Astrocyte (in vitro differentiated cells and primary cell): Measurements from ENCODE around the gene TMED4. TPM values are rescaled to one million over a fixed set of nuclear protein-coding genes. Genes with fewer than 3 reads are reported as not detected.

Source experiments
- DNase-seq: peaks from one replicate; pipeline ENCODE4 v3.0.0-alpha.2; 2010; ENCODE audit warnings: low read depth
- FAIRE-seq: peaks from 2 replicates; lab custom pipeline; 2011; peaks lifted over from hg19 to GRCh38; lab: Jason Lieb, UNC
- H2AFZ ChIP-seq: 2 replicates; pipeline ENCODE4 v1.6.0; 2012; ENCODE audit warnings: low read depth, low read length, inconsistent platforms
- H3K27ac ChIP-seq: 2 replicates; pipeline ENCODE4 v1.5.1; 2011; ENCODE audit warnings: low read depth, low read length, inconsistent platforms
- H3K27me3 ChIP-seq: 2 replicates; pipeline ENCODE4 v1.6.0; 2011; ENCODE audit warnings: low read length, inconsistent platforms; ENCODE audit not compliant: insufficient read depth
- H3K36me3 ChIP-seq: 2 replicates; pipeline ENCODE4 v1.5.1; 2011; ENCODE audit warnings: low read length, inconsistent platforms; ENCODE audit not compliant: insufficient read depth
- H3K4me1 ChIP-seq: 2 replicates; pipeline ENCODE4 v1.5.1; 2011; ENCODE audit warnings: low read length, inconsistent platforms; ENCODE audit not compliant: insufficient read depth
- H3K4me2 ChIP-seq: 2 replicates; pipeline ENCODE4 v1.6.0; 2012; ENCODE audit warnings: low read length, inconsistent platforms
- H3K4me3 ChIP-seq: 2 replicates; pipeline ENCODE4 v1.5.1; 2011; ENCODE audit warnings: low read depth, mild to moderate bottlenecking, low read length, inconsistent platforms; ENCODE audit not compliant: insufficient read depth
- H3K79me2 ChIP-seq: 2 replicates; pipeline ENCODE4 v1.6.0; 2012; ENCODE audit warnings: mild to moderate bottlenecking, low read length, inconsistent platforms; ENCODE audit not compliant: insufficient read depth
- H3K9ac ChIP-seq: 2 replicates; pipeline ENCODE4 v1.6.0; 2012; ENCODE audit warnings: mild to moderate bottlenecking, low read length, inconsistent platforms
- H3K9me3 ChIP-seq: 2 replicates; pipeline ENCODE4 v1.5.1; 2012; ENCODE audit warnings: low read depth, mild to moderate bottlenecking, low read length, inconsistent platforms; ENCODE audit not compliant: insufficient read depth
- H4K20me1 ChIP-seq: 2 replicates; pipeline ENCODE4 v1.6.0; 2012; ENCODE audit warnings: low read length, inconsistent platforms; ENCODE audit not compliant: insufficient read depth
- H3K27ac Mint-ChIP-seq: one replicate; pipeline ENCODE4 v1.8.0; 2021; ENCODE audit warnings: mild to moderate bottlenecking, mixed read lengths; ENCODE audit not compliant: unreplicated experiment
- H3K27me3 Mint-ChIP-seq: one replicate; pipeline ENCODE4 v1.8.0; 2021; ENCODE audit warnings: low read depth, mixed read lengths; ENCODE audit not compliant: unreplicated experiment
- H3K36me3 Mint-ChIP-seq: one replicate; pipeline ENCODE4 v1.8.0; 2021; ENCODE audit warnings: low read depth, mixed read lengths; ENCODE audit not compliant: unreplicated experiment
- H3K4me1 Mint-ChIP-seq: one replicate; pipeline ENCODE4 v1.8.0; 2021; ENCODE audit warnings: low read depth, mixed read lengths; ENCODE audit not compliant: unreplicated experiment
- H3K4me3 Mint-ChIP-seq: one replicate; pipeline ENCODE4 v1.8.0; 2021; ENCODE audit warnings: mild to moderate bottlenecking, moderate library complexity, mixed read lengths; ENCODE audit not compliant: unreplicated experiment
- H3K9me3 Mint-ChIP-seq: one replicate; pipeline ENCODE4 v1.8.0; 2021; ENCODE audit warnings: mild to moderate bottlenecking, mixed read lengths; ENCODE audit not compliant: unreplicated experiment
- EZH2 ChIP-seq: IDR thresholded peaks from 2 replicates; pipeline ENCODE4 v1.6.1; 2012; ENCODE audit warnings: mild to moderate bottlenecking, low read length, inconsistent platforms; ENCODE audit not compliant: insufficient read depth
- total RNA-seq: library from RNA; stranded (reverse); gene quantifications from 2 replicates; pipeline ENCODE4 v1.2.1, GENCODE V29; 2021
- TF ChIP-seq, protein P1 (sequence below): IDR thresholded peaks from 2 replicates; pipeline ENCODE4 v1.5.1; 2011; ENCODE audit warnings: low read depth, mild to moderate bottlenecking, inconsistent platforms, low read length, moderate library complexity; ENCODE audit not compliant: insufficient read depth

TMED4 gene
- total RNA-seq, 1 donor from 2014 or later: 69.2 TPM

DNA sequence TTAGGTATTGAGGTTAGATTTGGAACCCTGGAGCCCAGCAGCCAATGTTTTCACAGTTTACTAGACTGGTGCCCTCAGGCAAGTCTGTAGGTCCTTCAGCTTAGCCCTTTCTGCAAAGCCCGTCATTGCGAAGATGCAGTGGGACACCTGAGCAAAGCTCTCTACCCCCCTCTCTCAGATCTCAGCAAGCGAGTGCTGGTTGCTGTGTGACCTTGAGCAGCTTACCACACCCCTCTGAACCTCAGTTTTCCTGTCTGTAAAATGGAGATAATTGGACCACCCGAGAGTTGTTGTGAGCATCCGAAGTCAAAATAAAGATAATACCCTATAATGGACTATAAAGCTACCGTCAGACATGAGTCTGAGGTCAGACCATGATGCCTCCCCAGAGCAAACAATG is 44.6 kb downstream of the TMED4 start:
- no peak for TF ChIP-seq EZH2
- TF ChIP-seq, protein P1, sequence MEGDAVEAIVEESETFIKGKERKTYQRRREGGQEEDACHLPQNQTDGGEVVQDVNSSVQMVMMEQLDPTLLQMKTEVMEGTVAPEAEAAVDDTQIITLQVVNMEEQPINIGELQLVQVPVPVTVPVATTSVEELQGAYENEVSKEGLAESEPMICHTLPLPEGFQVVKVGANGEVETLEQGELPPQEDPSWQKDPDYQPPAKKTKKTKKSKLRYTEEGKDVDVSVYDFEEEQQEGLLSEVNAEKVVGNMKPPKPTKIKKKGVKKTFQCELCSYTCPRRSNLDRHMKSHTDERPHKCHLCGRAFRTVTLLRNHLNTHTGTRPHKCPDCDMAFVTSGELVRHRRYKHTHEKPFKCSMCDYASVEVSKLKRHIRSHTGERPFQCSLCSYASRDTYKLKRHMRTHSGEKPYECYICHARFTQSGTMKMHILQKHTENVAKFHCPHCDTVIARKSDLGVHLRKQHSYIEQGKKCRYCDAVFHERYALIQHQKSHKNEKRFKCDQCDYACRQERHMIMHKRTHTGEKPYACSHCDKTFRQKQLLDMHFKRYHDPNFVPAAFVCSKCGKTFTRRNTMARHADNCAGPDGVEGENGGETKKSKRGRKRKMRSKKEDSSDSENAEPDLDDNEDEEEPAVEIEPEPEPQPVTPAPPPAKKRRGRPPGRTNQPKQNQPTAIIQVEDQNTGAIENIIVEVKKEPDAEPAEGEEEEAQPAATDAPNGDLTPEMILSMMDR: no peak
- no peaks in the 10 kb centered on the region for H3K9me3 ChIP-seq
- no peak overlapping the region for H3K4me2 ChIP-seq
- no peaks in the 10 kb centered on the region for H3K9me3 Mint-ChIP-seq
- no peak overlapping the region for H3K9ac ChIP-seq
- H3K27ac ChIP-seq: no peak overlapping the region
- DNase-seq (no peak), FAIRE-seq (no peak)
- no peaks in the 10 kb centered on the region for H3K27me3 ChIP-seq
- no peaks in the 10 kb centered on the region for H4K20me1 ChIP-seq
- no peak overlapping the region for H2AFZ ChIP-seq
- no peaks in the 10 kb centered on the region for H3K36me3 Mint-ChIP-seq
- no peak overlapping the region for H3K27ac Mint-ChIP-seq
- H3K79me2 ChIP-seq: no peaks in the 10 kb centered on the region
- no peak overlapping the region for H3K4me3 ChIP-seq
- no peaks in the 10 kb centered on the region for H3K4me1 Mint-ChIP-seq
- H3K4me1 ChIP-seq: no peaks in the 10 kb centered on the region
- no peak overlapping the region for H3K4me3 Mint-ChIP-seq
- no peaks in the 10 kb centered on the region for H3K36me3 ChIP-seq
- peaks cover 15% of the 10 kb centered on the region for H3K27me3 Mint-ChIP-seq

DNA sequence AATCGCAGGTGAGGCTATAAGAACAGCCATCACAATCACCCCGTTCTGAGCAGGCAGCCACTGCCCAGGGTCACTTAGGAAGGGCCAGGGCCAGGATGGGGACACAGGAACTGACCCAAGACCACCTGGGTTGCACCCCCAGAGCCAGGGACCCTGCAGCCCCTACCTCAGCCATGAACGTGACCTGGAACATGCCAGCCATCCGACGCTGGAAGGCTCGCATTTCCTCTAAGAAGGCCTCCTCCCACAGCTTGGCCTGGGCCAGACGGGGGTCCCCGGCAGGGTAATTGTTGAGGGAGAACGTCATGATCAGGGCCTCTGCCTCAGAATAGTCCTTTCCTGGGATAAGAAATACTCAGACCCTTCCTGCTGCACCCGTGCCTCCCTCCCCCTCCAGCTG is 45.9 kb downstream of the TMED4 start:
- no peaks in the 10 kb centered on the region for H3K27me3 ChIP-seq
- H3K4me1 ChIP-seq: no peaks in the 10 kb centered on the region
- no peaks in the 10 kb centered on the region for H3K36me3 ChIP-seq
- H4K20me1 ChIP-seq: no peaks in the 10 kb centered on the region
- no peak overlapping the region for H3K4me3 ChIP-seq
- H3K79me2 ChIP-seq: no peaks in the 10 kb centered on the region
- no peaks in the 10 kb centered on the region for H3K9me3 ChIP-seq
- no peak overlapping the region for H3K4me3 Mint-ChIP-seq
- no peak overlapping the region for H2AFZ ChIP-seq
- DNase-seq: no peak
- FAIRE-seq: no peak
- no peak overlapping the region for H3K27ac ChIP-seq
- H3K9me3 Mint-ChIP-seq: peaks cover 3% of the 10 kb centered on the region
- H3K36me3 Mint-ChIP-seq: no peaks in the 10 kb centered on the region
- no peak overlapping the region for H3K4me2 ChIP-seq
- no peaks in the 10 kb centered on the region for H3K4me1 Mint-ChIP-seq
- peaks cover 15% of the 10 kb centered on the region for H3K27me3 Mint-ChIP-seq
- no peak for TF ChIP-seq EZH2
- TF ChIP-seq, protein P1: no peak
- no peak overlapping the region for H3K27ac Mint-ChIP-seq
- no peak overlapping the region for H3K9ac ChIP-seq

- no peak for FAIRE-seq
- no peak overlapping the region for H3K9ac ChIP-seq
- H3K27me3 ChIP-seq: no peaks in the 10 kb centered on the region
- peaks cover 8% of the 10 kb centered on the region for H3K9me3 Mint-ChIP-seq
- no peak for DNase-seq
- no peaks in the 10 kb centered on the region for H3K79me2 ChIP-seq
- H2AFZ ChIP-seq: no peak overlapping the region
- TF ChIP-seq, protein P1: no peak
- no peak for TF ChIP-seq EZH2
- H3K4me1 ChIP-seq: no peaks in the 10 kb centered on the region
- H3K4me3 ChIP-seq: no peak overlapping the region
- no peak overlapping the region for H3K27ac Mint-ChIP-seq
- H3K4me3 Mint-ChIP-seq: no peak overlapping the region
- peaks cover 3% of the 10 kb centered on the region for H3K36me3 Mint-ChIP-seq
- no peaks in the 10 kb centered on the region for H4K20me1 ChIP-seq
- peaks cover 17% of the 10 kb centered on the region for H3K27me3 Mint-ChIP-seq
- H3K36me3 ChIP-seq: no peaks in the 10 kb centered on the region
- no peak overlapping the region for H3K27ac ChIP-seq
- no peaks in the 10 kb centered on the region for H3K4me1 Mint-ChIP-seq
- no peaks in the 10 kb centered on the region for H3K9me3 ChIP-seq
- H3K4me2 ChIP-seq: no peak overlapping the region
These were observed 46.5 kb downstream of the TMED4 start for GRCh38 chr7:44535348-44536064.
